Measurements from ENCODE around the gene CADM3.

The CADM3 gene

GRCh38 chr1:159172614-159173291 is 1.3 kb downstream of the CADM3 start:
- DNase-seq = peak in 36 of 58 donors; percentile 13 to 83 (median 42)

- DNase-seq = no peak
These were observed 1.9 kb downstream of the CADM3 start for GRCh38 chr1:159173320-159173719.

- DNase-seq = no peak
These were observed 4.2 kb downstream of the CADM3 start for GRCh38 chr1:159175571-159175970.

GRCh38 chr1:159177272-159177907 is 6.0 kb downstream of the CADM3 start:
- DNase-seq = no peak

GRCh38 chr1:159179906-159180305 is 8.5 kb downstream of the CADM3 start:
- DNase-seq = no peak

GRCh38 chr1:159180516-159180915 is 9.1 kb downstream of the CADM3 start:
- no peak for DNase-seq

- DNase-seq = peak in 1 of 58 donors; percentile 24
These were observed 10.1 kb downstream of the CADM3 start for GRCh38 chr1:159181328-159182024.

- no peak for DNase-seq
These were observed 12.8 kb downstream of the CADM3 start for GRCh38 chr1:159184201-159184600.

GRCh38 chr1:159185121-159185520 is 13.7 kb downstream of the CADM3 start:
- DNase-seq = no peak

GRCh38 chr1:159187033-159187432 is 15.6 kb downstream of the CADM3 start:
- no peak for DNase-seq

GRCh38 chr1:159187647-159188374 is 16.4 kb downstream of the CADM3 start:
- DNase-seq = no peak

- peak in 32 of 58 donors; percentile 6 to 67 (median 45) for DNase-seq
These were observed 17.0 kb downstream of the CADM3 start for GRCh38 chr1:159188375-159188788.

- DNase-seq = no peak
These were observed 19.0 kb downstream of the CADM3 start for GRCh38 chr1:159190441-159190840.

GRCh38 chr1:159196543-159196942 is 25.1 kb downstream of the CADM3 start:
- DNase-seq = no peak

GRCh38 chr1:159197561-159198557 is 26.4 kb downstream of the CADM3 start:
- DNase-seq = peak in 50 of 58 donors; percentile 16 to 85 (median 48)

GRCh38 chr1:159199901-159200300 is 28.5 kb downstream of the CADM3 start:
- no peak for DNase-seq

GRCh38 chr1:159200769-159201168 is 29.4 kb downstream of the CADM3 start:
- no peak for DNase-seq

GRCh38 chr1:159201642-159202041 is 30.2 kb downstream of the CADM3 start:
- DNase-seq = no peak

- DNase-seq = no peak
These were observed 32.2 kb downstream of the CADM3 start for GRCh38 chr1:159203610-159204009.

All from anterior cingulate cortex (tissue), 58 donors.